Superior temporal gyrus (tissue), 1 donor: ENCODE data around the gene KRT13.

Experiments
- DNase-seq: peaks from one replicate; pipeline ENCODE4 v3.0.0-alpha.2; 2016; ENCODE audit errors: extremely low spot score

KRT13 gene

GRCh38 chr17:41494524-41494923 lies 10.9 kb downstream of the KRT13 start:
- no peak for DNase-seq

GRCh38 chr17:41492771-41493170 lies 12.6 kb downstream of the KRT13 start:
- DNase-seq: no peak

- DNase-seq: no peak
Observed at GRCh38 chr17:41492351-41492750, 13.1 kb downstream of the KRT13 start.

- DNase-seq: no peak
Observed at GRCh38 chr17:41491476-41491875, 13.9 kb downstream of the KRT13 start.

- no peak for DNase-seq
Observed at GRCh38 chr17:41490000-41490990, 15.1 kb downstream of the KRT13 start.

- no peak for DNase-seq
Observed at GRCh38 chr17:41489531-41489930, 15.9 kb downstream of the KRT13 start, which contains the start of gene KRT36. TSS of gene KRT36 (minus strand) at chr17:41489910. CDS start at chr17:41489864, 46 bp downstream.

- no peak for DNase-seq
Observed at GRCh38 chr17:41486809-41487530, 18.4 kb downstream of the KRT13 start.

GRCh38 chr17:41486316-41486715 lies 19.1 kb downstream of the KRT13 start:
- DNase-seq: no peak

- no peak for DNase-seq
Observed at GRCh38 chr17:41484920-41485904, 20.2 kb downstream of the KRT13 start.

GRCh38 chr17:41483991-41484826 lies 21.2 kb downstream of the KRT13 start:
- no peak for DNase-seq

- DNase-seq: no peak
Observed at GRCh38 chr17:41483531-41483930, 21.9 kb downstream of the KRT13 start.

- no peak for DNase-seq
Observed at GRCh38 chr17:41481036-41481435, 24.4 kb downstream of the KRT13 start, which contains the start of gene KRT35. TSS of gene KRT35 (minus strand) at chr17:41481151. CDS start at chr17:41481097, 54 bp downstream.

- no peak for DNase-seq
Observed at GRCh38 chr17:41480581-41480980, 24.8 kb downstream of the KRT13 start.

- DNase-seq: no peak
Observed at GRCh38 chr17:41480136-41480535, 25.3 kb downstream of the KRT13 start.

- no peak for DNase-seq
Observed at GRCh38 chr17:41478237-41478636, 27.2 kb downstream of the KRT13 start.

GRCh38 chr17:41476866-41477815 lies 28.3 kb downstream of the KRT13 start:
- no peak for DNase-seq

- no peak for DNase-seq
Observed at GRCh38 chr17:41475421-41475820, 30.0 kb downstream of the KRT13 start.

GRCh38 chr17:41474863-41475262 lies 30.5 kb downstream of the KRT13 start:
- no peak for DNase-seq

GRCh38 chr17:41468346-41468745 lies 37.1 kb downstream of the KRT13 start:
- DNase-seq: no peak
